Measurements from ENCODE around the gene VPS13A.

Gene VPS13A

GRCh38 chr9:77284616-77285015 is 107.3 kb downstream of the VPS13A start:
- TF ChIP-seq YY1 (IDR thresholded peaks at IDR 0.05; ENCODE audit: low read depth) = no peak
- no peak for TF ChIP-seq USF1 (IDR thresholded peaks at IDR 0.05)
- no peak for TF ChIP-seq TCF12 (IDR thresholded peaks at IDR 0.05; ENCODE audit: low read depth)
- TF ChIP-seq TEAD4 (IDR thresholded peaks at IDR 0.05) = no peak
- no peak for TF ChIP-seq CREB1 (IDR thresholded peaks at IDR 0.05; ENCODE audit: low read depth)
- TF ChIP-seq MAX (IDR thresholded peaks at IDR 0.05) = no peak

GRCh38 chr9:77290373-77290772 is 113.0 kb downstream of the VPS13A start:
- TF ChIP-seq REST (IDR thresholded peaks at IDR 0.05; ENCODE audit: low read depth) (no peak), YY1 (IDR thresholded peaks at IDR 0.05; ENCODE audit: low read depth) (no peak), CEBPB (IDR thresholded peaks at IDR 0.05) (no peak), ZBTB7A (IDR thresholded peaks at IDR 0.05; ENCODE audit: low read depth) (no peak), EP300 (IDR thresholded peaks at IDR 0.05; ENCODE audit: borderline replicate concordance) (no peak), RAD21 (IDR thresholded peaks at IDR 0.05; ENCODE audit: low read depth) (no peak), TAF1 (IDR thresholded peaks at IDR 0.05; ENCODE audit: low read depth) (no peak), NFIC (IDR thresholded peaks at IDR 0.05) (no peak)

GRCh38 chr9:77291714-77292113 is 114.4 kb downstream of the VPS13A start:
- TF ChIP-seq EP300 (IDR thresholded peaks at IDR 0.05; ENCODE audit: borderline replicate concordance) (no peak), RAD21 (IDR thresholded peaks at IDR 0.05; ENCODE audit: low read depth) (peak; percentile 28; the same call in 1 of the 2 replicates), REST (IDR thresholded peaks at IDR 0.05; ENCODE audit: low read depth) (no peak), CREB1 (IDR thresholded peaks at IDR 0.05; ENCODE audit: low read depth) (no peak)

- TF ChIP-seq ZBTB7A (IDR thresholded peaks at IDR 0.05; ENCODE audit: low read depth) (no peak), USF1 (IDR thresholded peaks at IDR 0.05) (no peak), FOXM1 (IDR thresholded peaks at IDR 0.05; ENCODE audit: borderline replicate concordance, low read depth) (no peak), NFIC (IDR thresholded peaks at IDR 0.05) (no peak), CEBPB (IDR thresholded peaks at IDR 0.05) (no peak), REST (IDR thresholded peaks at IDR 0.05; ENCODE audit: low read depth) (no peak), RAD21 (IDR thresholded peaks at IDR 0.05; ENCODE audit: low read depth) (no peak), TEAD4 (IDR thresholded peaks at IDR 0.05) (no peak), CREB1 (IDR thresholded peaks at IDR 0.05; ENCODE audit: low read depth) (no peak), TAF1 (IDR thresholded peaks at IDR 0.05; ENCODE audit: low read depth) (no peak), EP300 (IDR thresholded peaks at IDR 0.05; ENCODE audit: borderline replicate concordance) (no peak), TCF12 (IDR thresholded peaks at IDR 0.05; ENCODE audit: low read depth) (no peak), MAX (IDR thresholded peaks at IDR 0.05) (no peak), EGR1 (IDR thresholded peaks at IDR 0.05) (no peak), YY1 (IDR thresholded peaks at IDR 0.05; ENCODE audit: low read depth) (no peak)
Observed at GRCh38 chr9:77293949-77294348, 116.6 kb downstream of the VPS13A start.

- TF ChIP-seq REST (IDR thresholded peaks at IDR 0.05; ENCODE audit: low read depth) = no peak
- TF ChIP-seq RAD21 (IDR thresholded peaks at IDR 0.05; ENCODE audit: low read depth) = no peak
- TF ChIP-seq ZBTB7A (IDR thresholded peaks at IDR 0.05; ENCODE audit: low read depth) = no peak
- no peak for TF ChIP-seq NFIC (IDR thresholded peaks at IDR 0.05)
- TF ChIP-seq CREB1 (IDR thresholded peaks at IDR 0.05; ENCODE audit: low read depth) = no peak
Observed at GRCh38 chr9:77304543-77304942, 127.2 kb downstream of the VPS13A start.
